K562 (cell line): ENCODE measurements around the gene VPS9D1. TPM values are rescaled to one million over a fixed set of nuclear protein-coding genes. Genes with fewer than 3 reads are reported as not detected.
A peak's percentile ranks its signal among the peaks of the same experiment; 100 is the strongest.

Experiments
- CAMTA2 ChIP-seq: fragments of 250-450 bp; sonication (Bioruptor Pico); conservative IDR thresholded peaks from 2 replicates; pipeline ENCODE4 v1.5.1; 2022
- CLOCK ChIP-seq: fragments of 250-450 bp; sonication (Bioruptor Pico); IDR thresholded peaks from 2 replicates; pipeline ENCODE4 v1.4.0; 2020; ENCODE audit warnings: mild to moderate bottlenecking, moderate library complexity, borderline replicate concordance
- HMGN3 ChIP-seq: IDR thresholded peaks from 2 replicates; pipeline ENCODE4 v1.6.1; 2011; ENCODE audit warnings: borderline replicate concordance, low read depth, mild to moderate bottlenecking, mixed read lengths, low read length; ENCODE audit not compliant: insufficient read length; ENCODE audit errors: extremely low read depth
- KAT7 ChIP-seq: sonication (generic); formaldehyde crosslinking; IDR thresholded peaks from 2 replicates; pipeline ENCODE4 v1.8.0; 2022; ENCODE audit warnings: missing genetic modification reagents, mild to moderate bottlenecking, borderline replicate concordance
- KDM4B ChIP-seq, 2 experiments: fragments of 450-650 bp in 1 of 2; sonication (generic) in 1 of 2; IDR thresholded peaks; 2 replicates each; pipeline ENCODE4 v1.6.1; 2016 to 2017; ENCODE audit warnings: borderline replicate concordance in 2 of 2, antibody characterized with exemption in 1 of 2, low read depth in 1 of 2, mild to moderate bottlenecking in 1 of 2
- NFATC3 ChIP-seq: fragments of 450-650 bp; IDR thresholded peaks from 2 replicates; pipeline ENCODE4 v1.6.1; 2017; ENCODE audit warnings: mild to moderate bottlenecking
- NFIC ChIP-seq: fragments of 450-650 bp; IDR thresholded peaks from 2 replicates; pipeline ENCODE4 v1.6.1; 2017; ENCODE audit warnings: mild to moderate bottlenecking, inconsistent platforms
- SMAD2 ChIP-seq: fragments of 150-350 bp; IDR thresholded peaks from 2 replicates; pipeline ENCODE4 v1.6.1; 2014; ENCODE audit warnings: low read depth, mild to moderate bottlenecking, low read length
- TFE3 ChIP-seq: fragments of 450-650 bp; formaldehyde crosslinking; IDR thresholded peaks from 2 replicates; pipeline ENCODE4 v1.4.0; 2020; ENCODE audit warnings: mild to moderate bottlenecking, mixed read lengths
- THAP12 ChIP-seq: fragments of 250-450 bp; sonication (Bioruptor Pico); IDR thresholded peaks from 2 replicates; pipeline ENCODE4 v1.9.0; 2021; ENCODE audit warnings: mild to moderate bottlenecking, inconsistent platforms
- TOE1 ChIP-seq, 2 experiments: fragments of 450-650 bp in 1 of 2; sonication (generic) in 1 of 2; formaldehyde crosslinking in 1 of 2; IDR thresholded peaks; 2 replicates each; pipeline versions ENCODE4 v1.7.1 to v1.8.0; 2016 to 2022; ENCODE audit warnings: borderline replicate concordance in 2 of 2, mild to moderate bottlenecking in 2 of 2, antibody characterized with exemption in 1 of 2, inconsistent platforms in 1 of 2, low read depth in 1 of 2, missing genetic modification reagents in 1 of 2, moderate library complexity in 1 of 2
- ZNF184 ChIP-seq: sonication (generic); formaldehyde crosslinking; IDR thresholded peaks from 2 replicates; pipeline ENCODE4 v1.5.0; 2020; ENCODE audit warnings: missing genetic modification reagents
- ZNF41 ChIP-seq: fragments of 250-450 bp; sonication (Bioruptor Pico); conservative IDR thresholded peaks from 2 replicates; pipeline ENCODE4 v1.4.0; 2020; ENCODE audit warnings: mild to moderate bottlenecking
- ZZZ3 ChIP-seq: fragments of 450-650 bp; IDR thresholded peaks from 2 replicates; pipeline ENCODE4 v1.6.1; 2016; ENCODE audit warnings: antibody characterized with exemption, mild to moderate bottlenecking, moderate library complexity
- polyA plus RNA-seq, 8 experiments: library from polyadenylated mRNA; depleted of rRNA in 4 of 8; stranded (reverse) in 5 of 8; unstranded in 3 of 8; fragments of >200 nt; fragmentation: Nextera tagmentation in 2 of 8; fragmentation: Illumina TruSeq in 1 of 8; extraction: Ambion mirVana in 2 of 8; extraction: Trizol in 1 of 8; gene quantifications; 2 replicates each; pipeline versions ENCODE4 v1.2.1 to v1.2.3, GENCODE V29; 2011 to 2014; ENCODE audit warnings: inconsistent platforms in 1 of 8, missing spikeins in 1 of 8
- total RNA-seq, 7 experiments: library from RNA; depleted of rRNA in 6 of 7; stranded (reverse); fragments of >200 nt in 6 of 7; fragmentation: Illumina TruSeq in 2 of 7; extraction: Trizol in 2 of 7; gene quantifications; 2 replicates each; pipeline versions ENCODE4 v1.2.1 to v1.2.3, GENCODE V29; 2011 to 2021; ENCODE audit warnings: low replicate concordance in 1 of 7
- TF ChIP-seq, protein P1 (sequence below): sonication (generic); formaldehyde crosslinking; IDR thresholded peaks from 2 replicates; pipeline ENCODE4 v1.8.0; 2022; ENCODE audit warnings: mild to moderate bottlenecking, missing genetic modification reagents
- TF ChIP-seq, protein P2 (sequence below): fragments of 250-450 bp; sonication (Bioruptor Pico); IDR thresholded peaks from 2 replicates; pipeline ENCODE4 v1.4.0; 2020; ENCODE audit warnings: borderline replicate concordance

The VPS9D1 gene
- total and polyA plus RNA-seq, 9 of the 15 experiments (the other 6 are each of a cell fraction or from before 2014, with no cell fraction given): 0.33 to 3.1 (median 1.1) TPM

DNA sequence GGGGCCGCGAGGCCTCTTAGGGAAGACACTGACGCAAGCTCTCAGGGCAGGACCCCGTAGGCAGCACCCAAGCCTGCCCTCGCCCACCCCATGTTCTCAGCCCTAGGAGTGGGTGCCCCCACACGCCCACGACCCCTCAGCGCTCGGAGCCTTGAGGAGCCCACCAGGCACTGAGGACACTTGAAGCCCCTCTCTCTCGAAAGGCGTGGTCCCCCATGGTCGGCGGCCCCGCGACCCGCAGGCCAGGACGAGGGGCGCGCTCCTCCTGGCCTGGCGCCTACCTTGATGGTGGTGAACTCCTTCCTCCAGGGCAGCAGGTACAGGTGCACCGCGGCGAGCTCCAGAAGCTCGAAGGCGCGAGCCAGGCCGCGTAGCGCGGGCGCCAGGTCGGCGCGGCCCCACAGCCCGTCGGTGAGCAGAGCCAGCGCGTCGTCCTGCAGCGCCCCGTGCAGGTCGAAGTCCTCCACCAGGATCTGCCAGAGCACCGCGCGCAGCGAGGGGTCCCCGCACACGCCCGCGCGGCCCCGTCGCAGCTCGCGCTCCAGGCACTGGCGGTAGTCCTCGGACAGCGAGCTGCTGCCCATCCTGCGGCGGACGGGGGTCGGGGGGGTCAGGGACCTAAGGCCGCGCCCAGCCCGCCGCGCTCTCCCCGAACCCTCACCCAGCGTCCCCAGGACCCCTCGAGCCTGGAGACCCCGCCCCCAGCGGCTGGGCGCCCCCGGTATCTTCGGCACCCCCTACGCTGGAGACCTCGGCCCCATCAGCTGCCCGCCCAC lies 19.9 kb downstream of the VPS9D1 start (continued):
- TF ChIP-seq SMAD2 (no peak), CLOCK (CRISPR knock-in tag) (no peak), HMGN3 (no peak), NFIC (peak; percentile 19; the same call in 1 of the 2 replicates), ZZZ3 (no peak), KAT7 (CRISPR knock-in tag) (0 out of 2 replicates have a peak, but pooled peaks have one; percentile 40), TFE3 (CRISPR knock-in tag) (no peak), KDM4B (IDR thresholded peaks at IDR 0.05; ENCODE audit: borderline replicate concordance in 2 of 2, low read depth in 1 of 2) (no peak), THAP12 (CRISPR knock-in tag) (peak; percentile 41; the same call in 1 of the 2 replicates), ZNF184 (CRISPR knock-in tag) (no peak), TOE1 (IDR thresholded peaks at IDR 0.05; ENCODE audit: borderline replicate concordance) (no peak), TOE1 (CRISPR knock-in tag; IDR thresholded peaks at IDR 0.05; ENCODE audit: borderline replicate concordance, low read depth) (no peak), NFATC3 (peak; percentile 99), CAMTA2 (CRISPR knock-in tag) (no peak), ZNF41 (CRISPR knock-in tag) (no peak)
- TF ChIP-seq, protein P1, sequence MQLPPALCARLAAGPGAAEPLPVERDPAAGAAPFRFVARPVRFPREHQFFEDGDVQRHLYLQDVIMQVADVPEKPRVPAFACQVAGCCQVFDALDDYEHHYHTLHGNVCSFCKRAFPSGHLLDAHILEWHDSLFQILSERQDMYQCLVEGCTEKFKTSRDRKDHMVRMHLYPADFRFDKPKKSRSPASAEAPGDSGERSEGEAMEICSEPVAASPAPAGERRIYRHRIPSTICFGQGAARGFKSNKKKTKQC: peak; percentile 79; the same call in 1 of the 2 replicates
- TF ChIP-seq, protein P2, sequence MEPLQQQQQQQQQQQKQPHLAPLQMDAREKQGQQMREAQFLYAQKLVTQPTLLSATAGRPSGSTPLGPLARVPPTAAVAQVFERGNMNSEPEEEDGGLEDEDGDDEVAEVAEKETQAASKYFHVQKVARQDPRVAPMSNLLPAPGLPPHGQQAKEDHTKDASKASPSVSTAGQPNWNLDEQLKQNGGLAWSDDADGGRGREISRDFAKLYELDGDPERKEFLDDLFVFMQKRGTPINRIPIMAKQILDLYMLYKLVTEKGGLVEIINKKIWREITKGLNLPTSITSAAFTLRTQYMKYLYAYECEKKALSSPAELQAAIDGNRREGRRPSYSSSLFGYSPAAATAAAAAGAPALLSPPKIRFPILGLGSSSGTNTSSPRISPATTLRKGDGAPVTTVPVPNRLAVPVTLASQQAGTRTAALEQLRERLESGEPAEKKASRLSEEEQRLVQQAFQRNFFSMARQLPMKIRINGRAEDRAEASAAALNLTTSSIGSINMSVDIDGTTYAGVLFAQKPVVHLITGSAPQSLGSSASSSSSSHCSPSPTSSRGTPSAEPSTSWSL (CRISPR knock-in tag): no peak
